ENCODE results near the gene NRSN1. TPM values are rescaled to one million over a fixed set of nuclear protein-coding genes. Genes with fewer than 3 reads are reported as not detected.

NRSN1 gene
- total RNA-seq, 1 experiment from 2014 or later: 0.30 TPM

GRCh38 chr6:24194978-24195700, 69.1 kb downstream of the NRSN1 start:
- no peaks in the 10 kb centered on the region for H4K20me1 ChIP-seq (ENCODE audit: insufficient read depth, low read depth, low read length)

DNA sequence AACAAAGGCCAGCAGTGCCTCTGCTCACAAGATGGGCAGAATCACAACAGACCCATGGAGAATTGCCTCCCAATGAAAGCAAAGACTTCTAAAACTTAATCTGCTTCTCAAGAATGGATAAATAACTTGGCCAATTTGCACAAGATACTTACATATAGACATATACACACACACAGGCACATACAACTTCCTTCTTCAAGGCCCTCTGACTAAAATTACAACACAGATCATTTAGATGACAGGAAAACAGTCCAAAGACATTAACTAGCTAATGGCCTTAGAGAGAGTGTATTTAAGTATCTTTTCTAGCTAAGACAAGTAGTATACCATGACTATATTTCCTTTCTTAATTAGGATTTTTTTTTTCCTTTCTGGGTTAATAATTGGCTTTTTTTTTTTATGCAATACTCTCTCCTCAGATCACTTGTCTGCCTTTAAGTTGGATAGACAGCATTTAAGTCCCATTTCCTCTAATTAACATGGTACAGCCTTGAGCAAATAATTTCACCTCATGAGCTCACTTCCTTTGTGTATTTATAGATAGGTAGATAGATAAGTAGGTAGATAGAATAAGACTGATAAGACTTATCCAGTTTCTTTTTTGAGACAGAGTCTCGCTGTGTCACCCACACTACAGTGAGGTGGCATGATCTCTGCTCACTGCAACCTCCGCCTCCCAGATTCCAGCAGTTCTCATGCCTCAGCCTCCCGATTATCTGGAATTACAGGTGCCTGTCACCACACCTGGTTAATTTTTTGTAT, 70.0 kb downstream of the NRSN1 start:
- no peak overlapping the region for H3K9ac ChIP-seq (ENCODE audit: low read length)
- DNase-seq: no peak
- no peak overlapping the region for H3K27ac ChIP-seq (ENCODE audit: low read length)
- H3K4me1 ChIP-seq (ENCODE audit: low read length): no peaks in the 10 kb centered on the region
- no peaks in the 10 kb centered on the region for H3K36me3 ChIP-seq (ENCODE audit: insufficient read depth, low read length)
- H3K4me3 ChIP-seq (ENCODE audit: low read length): no peak overlapping the region
- no peaks in the 10 kb centered on the region for H3K9me2 ChIP-seq (replicated peaks; ENCODE audit: insufficient read depth, low read length)
- H3K9me3 ChIP-seq (ENCODE audit: low read length): no peaks in the 10 kb centered on the region
- H3K27me3 ChIP-seq (ENCODE audit: low read length): no peaks in the 10 kb centered on the region
- no peak overlapping the region for H3K4me2 ChIP-seq (ENCODE audit: low read depth, low read length, poor library complexity, severe bottlenecking)
- no peak overlapping the region for H2AFZ ChIP-seq (ENCODE audit: low read length)
- no peaks in the 10 kb centered on the region for H4K20me1 ChIP-seq (ENCODE audit: insufficient read depth, low read depth, low read length)
- no peaks in the 10 kb centered on the region for H3K79me2 ChIP-seq (ENCODE audit: low read length)

More at GRCh38 chr6:24194978-24195700, 69.1 kb downstream of the NRSN1 start:
- Histone ChIP-seq H3K27me3 (ENCODE audit: low read length) (no peaks in the 10 kb centered on the region), H3K36me3 (ENCODE audit: insufficient read depth, low read length) (no peaks in the 10 kb centered on the region), H3K4me1 (ENCODE audit: low read length) (no peaks in the 10 kb centered on the region), H3K9me2 (replicated peaks; ENCODE audit: insufficient read depth, low read length) (no peaks in the 10 kb centered on the region), H3K9ac (ENCODE audit: low read length) (no peak overlapping the region), H3K27ac (ENCODE audit: low read length) (no peak overlapping the region), H3K4me3 (ENCODE audit: low read length) (no peak overlapping the region), H2AFZ (ENCODE audit: low read length) (no peak overlapping the region), H3K79me2 (ENCODE audit: low read length) (no peaks in the 10 kb centered on the region), H3K9me3 (ENCODE audit: low read length) (no peaks in the 10 kb centered on the region), H3K4me2 (ENCODE audit: low read depth, low read length, poor library complexity, severe bottlenecking) (no peak overlapping the region)
- DNase-seq: no peak

Small RNA genes within 50 kb of the gene (small RNA-seq; reads per million reads assigned to genes)
- 0.32 reads per million for gene RF00218

Other genes with a start within 250 kb of the NRSN1 start
- gene DCDC2, start 231.8 kb downstream of the NRSN1 start, total RNA-seq (2014; rRNA removed; shearing (Covaris generic); ENCODE audit: low replicate concordance): 0.11 and 0.26 TPM in 2 replicates

Data from Karpas-422 (cell line).